Fibroblast of pulmonary artery (primary cell): ENCODE data around the gene PIP5K1B.

Experiments
- DNase-seq: peaks from one replicate; pipeline ENCODE4 v3.0.0-alpha.2; 2010; ENCODE audit warnings: low read depth
- H3K4me3 ChIP-seq: replicated peaks from 2 replicates; pipeline ENCODE4 v1.5.1; 2011; ENCODE audit warnings: low read depth, mild to moderate bottlenecking, control low read depth, low read length, moderate library complexity
- CTCF ChIP-seq: IDR thresholded peaks from 2 replicates; pipeline ENCODE4 v1.5.1; 2011; ENCODE audit warnings: mild to moderate bottlenecking, control low read depth, low read length, inconsistent platforms; ENCODE audit errors: missing control alignments

The PIP5K1B gene

DNA sequence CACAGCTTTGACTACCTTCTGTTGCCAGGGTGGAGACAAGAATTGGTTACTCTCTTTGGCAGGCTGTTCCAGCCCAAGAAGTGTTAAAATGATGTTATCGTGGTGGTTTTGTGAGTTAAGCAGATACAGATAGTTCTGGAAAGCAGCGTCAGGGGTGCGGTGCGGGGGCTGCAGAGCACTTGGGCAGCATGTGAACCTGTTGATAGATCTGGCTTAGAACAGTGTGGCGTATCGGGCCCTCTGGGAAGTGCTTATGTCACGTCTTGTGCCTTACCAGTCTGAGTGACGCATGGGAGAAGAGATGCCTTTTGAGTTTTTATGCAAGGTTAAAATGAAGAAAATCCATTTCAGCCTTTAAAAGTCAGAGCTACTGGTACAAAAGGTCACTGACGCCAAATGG lies 156.4 kb downstream of the PIP5K1B start:
- no peak for TF ChIP-seq CTCF
- no peak overlapping the region for H3K4me3 ChIP-seq
- DNase-seq: no peak

- no peak for DNase-seq
- no peak overlapping the region for H3K4me3 ChIP-seq
- no peak for TF ChIP-seq CTCF
Observed at GRCh38 chr9:68867066-68867465, 162.0 kb downstream of the PIP5K1B start.

- no peak overlapping the region for H3K4me3 ChIP-seq
- no peak for TF ChIP-seq CTCF
- no peak for DNase-seq
Observed at GRCh38 chr9:68869022-68869421, 164.0 kb downstream of the PIP5K1B start.

DNA sequence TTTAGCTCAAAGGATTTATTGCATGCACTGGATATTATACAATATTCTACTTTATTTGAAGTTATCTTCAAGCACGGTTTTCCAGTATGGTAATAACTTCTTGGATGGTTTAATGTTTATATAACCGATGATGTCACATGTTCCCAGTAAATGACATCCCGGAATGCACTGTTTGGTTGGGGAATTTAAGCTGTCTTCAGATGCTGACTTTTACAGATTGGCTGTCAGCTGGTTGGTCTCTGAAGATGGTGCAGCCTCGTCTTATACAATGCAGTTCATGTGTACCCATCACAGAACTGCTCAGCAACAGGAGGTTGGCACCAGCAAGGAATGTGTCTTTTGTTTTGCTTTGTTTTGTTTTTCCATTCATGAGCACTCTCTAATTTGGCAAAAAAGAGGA lies 165.0 kb downstream of the PIP5K1B start:
- H3K4me3 ChIP-seq: no peak overlapping the region
- no peak for TF ChIP-seq CTCF
- DNase-seq: no peak

- DNase-seq: no peak
- no peak for TF ChIP-seq CTCF
- H3K4me3 ChIP-seq: no peak overlapping the region
Observed at GRCh38 chr9:68871236-68871635, 166.2 kb downstream of the PIP5K1B start.

DNA sequence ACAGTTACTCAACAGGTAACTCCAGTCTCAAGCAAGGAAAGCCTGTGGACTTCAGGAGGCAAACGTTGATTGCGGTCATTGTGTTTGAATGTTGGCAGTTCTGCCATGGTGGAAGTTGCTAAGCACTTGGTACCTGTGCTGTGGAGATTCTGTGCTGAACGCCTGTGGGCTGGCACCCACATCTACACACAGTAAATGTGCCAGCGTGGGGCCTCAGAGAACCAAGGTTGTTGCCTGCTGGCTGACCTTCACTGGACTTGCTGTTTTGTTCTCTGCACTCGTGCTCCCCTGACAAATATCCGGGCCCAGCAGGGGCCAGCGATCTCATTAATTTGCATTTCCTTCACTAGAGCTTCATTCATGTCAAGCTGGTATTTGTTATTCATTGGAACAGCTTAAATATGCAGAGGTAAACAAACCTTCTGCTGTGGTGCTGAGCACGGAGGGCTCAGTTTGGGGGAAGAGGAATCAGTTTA lies 167.0 kb downstream of the PIP5K1B start:
- no peak overlapping the region for H3K4me3 ChIP-seq
- no peak for TF ChIP-seq CTCF
- no peak for DNase-seq

- DNase-seq: no peak
Observed at GRCh38 chr9:68873179-68873578, 168.1 kb downstream of the PIP5K1B start.

More at GRCh38 chr9:68873179-68873578, 168.1 kb downstream of the PIP5K1B start:
- no peak overlapping the region for H3K4me3 ChIP-seq
- no peak for TF ChIP-seq CTCF
